ENCODE data around the gene CHRM5. TPM values are rescaled to one million over a fixed set of nuclear protein-coding genes. Genes with fewer than 3 reads are reported as not detected.

Gene CHRM5
- total RNA-seq, 1 donor from 2014 or later: not detected

GRCh38 chr15:33959844-33960548 lies 8.3 kb upstream of the CHRM5 start:
- Histone ChIP-seq H3K27ac (no peak overlapping the region), H3K27me3 (ENCODE audit: low read depth) (no peaks in the 10 kb centered on the region), H3K4me3 (no peak overlapping the region), H3K4me1 (no peaks in the 10 kb centered on the region), H3K36me3 (no peaks in the 10 kb centered on the region), H3K9me3 (no peaks in the 10 kb centered on the region)
- DNase-seq: no peak
- peak in 1 of 2 donors; percentile 52 for ATAC-seq
- intact Hi-C loops (cut with DNase I): no loop called here
- TF ChIP-seq CTCF (IDR thresholded peaks at IDR 0.05): no peak

GRCh38 chr15:33960549-33960935 lies 7.8 kb upstream of the CHRM5 start:
- no peak overlapping the region for H3K4me3 ChIP-seq
- H3K27ac ChIP-seq: no peak overlapping the region
- DNase-seq: no peak
- no peaks in the 10 kb centered on the region for H3K9me3 ChIP-seq
- no peak for TF ChIP-seq CTCF (IDR thresholded peaks at IDR 0.05)
- intact Hi-C loops (cut with DNase I): no loop called here
- H3K36me3 ChIP-seq: no peaks in the 10 kb centered on the region
- ATAC-seq: no peak
- H3K4me1 ChIP-seq: no peaks in the 10 kb centered on the region
- H3K27me3 ChIP-seq (ENCODE audit: low read depth): no peaks in the 10 kb centered on the region

GRCh38 chr15:33963831-33964664 lies 4.2 kb upstream of the CHRM5 start:
- Histone ChIP-seq H3K27ac (no peak overlapping the region), H3K4me3 (no peak overlapping the region), H3K9me3 (no peaks in the 10 kb centered on the region), H3K4me1 (no peaks in the 10 kb centered on the region), H3K27me3 (ENCODE audit: low read depth) (no peaks in the 10 kb centered on the region), H3K36me3 (no peaks in the 10 kb centered on the region)
- DNase-seq (no peak), ATAC-seq (peak; percentile 66 to 69)
- peak; percentile 61 for TF ChIP-seq CTCF (IDR thresholded peaks at IDR 0.05)
- intact Hi-C loops (cut with DNase I): no loop called here

- Histone ChIP-seq H3K4me1 (no peaks in the 10 kb centered on the region), H3K9me3 (no peaks in the 10 kb centered on the region), H3K4me3 (no peak overlapping the region), H3K36me3 (no peaks in the 10 kb centered on the region), H3K27ac (no peak overlapping the region), H3K27me3 (ENCODE audit: low read depth) (no peaks in the 10 kb centered on the region)
- intact Hi-C loops (cut with DNase I): no loop called here
- no peak for ATAC-seq
- no peak for TF ChIP-seq CTCF (IDR thresholded peaks at IDR 0.05)
- DNase-seq: no peak
Observed at GRCh38 chr15:33964665-33965040, 3.6 kb upstream of the CHRM5 start.

- intact Hi-C loops (cut with DNase I): no loop called here
- Histone ChIP-seq H3K36me3 (no peaks in the 10 kb centered on the region), H3K9me3 (no peaks in the 10 kb centered on the region), H3K27me3 (ENCODE audit: low read depth) (no peaks in the 10 kb centered on the region), H3K4me3 (no peak overlapping the region), H3K27ac (no peak overlapping the region), H3K4me1 (no peaks in the 10 kb centered on the region)
- ATAC-seq: no peak
- no peak for TF ChIP-seq CTCF (IDR thresholded peaks at IDR 0.05)
- no peak for DNase-seq
Observed at GRCh38 chr15:33968821-33969220, 524 bp downstream of the CHRM5 start.
